Activated B cell treated with CpG ODN at 0.5 μM for 24 hours (primary cell): Measurements from ENCODE around the gene DPY19L1. TPM values are rescaled to one million over a fixed set of nuclear protein-coding genes. Genes with fewer than 3 reads are reported as not detected.
"Not testable (repeated sequence)": the region's sequence is repeated elsewhere in the genome, so short reads cannot be mapped to it uniquely, and the experiment has no call there.

ENCODE experiments used
- ATAC-seq: fragments of 200-7000 bp; cut with Tn5 transposase; one replicate; pipeline ENCODE4 v1.10.0; 2021; ENCODE audit warnings: low read depth, mild to moderate bottlenecking, moderate library complexity
- CTCF ChIA-PET: fragments of 350-600 bp; sonication (Branson Sonifier 250); formaldehyde crosslinking; loops from one replicate; lab custom pipeline; 2021; ENCODE audit warnings: antibody characterized with exemption; lab: Charles Lee
- POLR2A ChIA-PET: fragments of 350-600 bp; sonication (Branson Sonifier 250); formaldehyde crosslinking; loops from one replicate; lab custom pipeline; 2021; ENCODE audit warnings: antibody characterized with exemption; lab: Charles Lee
- DNase-seq: peaks from one replicate; pipeline ENCODE4 v3.0.0; 2022
- H3K27ac Mint-ChIP-seq: one replicate; pipeline ENCODE4 v1.8.0; 2020; ENCODE audit warnings: mixed read lengths
- H3K27me3 Mint-ChIP-seq: one replicate; pipeline ENCODE4 v1.8.0; 2021; ENCODE audit warnings: mixed read lengths
- H3K36me3 Mint-ChIP-seq: one replicate; pipeline ENCODE4 v1.8.0; 2021; ENCODE audit warnings: low read depth, mixed read lengths
- H3K4me1 Mint-ChIP-seq: one replicate; pipeline ENCODE4 v1.8.0; 2021; ENCODE audit warnings: mixed read lengths
- H3K4me3 Mint-ChIP-seq: one replicate; pipeline ENCODE4 v1.8.0; 2020; ENCODE audit warnings: mild to moderate bottlenecking, mixed read lengths
- H3K9me3 Mint-ChIP-seq: one replicate; pipeline ENCODE4 v1.8.0; 2020; ENCODE audit warnings: mixed read lengths
- CTCF ChIP-seq: fragments of 200-600 bp; IDR thresholded peaks from one replicate; pipeline ENCODE4 v1.8.0; 2022; ENCODE audit warnings: antibody characterized with exemption, mild to moderate bottlenecking
- intact Hi-C: fragments of 100-400 bp; cut with micrococcal nuclease; formaldehyde crosslinking; loops from one replicate; pipeline ENCODE4 v1.15.1; 2024
- total RNA-seq: library from RNA; stranded (reverse); gene quantifications from 2 replicates; pipeline ENCODE4 v1.2.3, GENCODE V29; 2022

Gene DPY19L1
- total RNA-seq, 1 donor from 2014 or later = 10.0 TPM

- Mint-ChIP-seq H3K4me3 (no peak overlapping the region), H3K36me3 (peaks cover 7% of the 10 kb centered on the region), H3K27me3 (no peaks in the 10 kb centered on the region), H3K4me1 (no peaks in the 10 kb centered on the region), H3K27ac (no peak overlapping the region), H3K9me3 (no peaks in the 10 kb centered on the region)
- no peak for TF ChIP-seq CTCF
- CTCF ChIA-PET = no interaction called here
- POLR2A ChIA-PET = no interaction called here
- ATAC-seq (no peak), DNase-seq (no peak)
- intact Hi-C loops = no loop called here
Measured at GRCh38 chr7:34952822-34953221, 84.5 kb downstream of the DPY19L1 start.

DNA sequence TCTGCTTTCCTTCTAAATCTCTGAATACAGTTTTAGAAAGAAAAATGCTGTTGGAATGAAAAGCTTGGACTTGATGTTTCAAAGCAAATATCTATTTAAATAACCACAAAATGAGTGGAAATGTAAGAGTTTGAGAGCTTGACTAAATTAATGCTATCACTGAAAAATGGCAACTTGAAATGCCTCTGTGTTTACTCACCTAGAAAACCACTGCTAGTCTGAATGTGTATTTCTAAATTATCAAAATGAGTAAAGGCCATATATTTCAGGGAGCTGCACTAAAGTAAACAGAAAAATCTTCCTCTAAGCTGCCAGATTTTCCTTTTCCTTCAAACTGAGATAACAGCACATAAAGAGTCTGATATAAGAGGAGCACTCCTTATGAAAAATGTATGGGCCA lies 87.9 kb downstream of the DPY19L1 start:
- CTCF ChIA-PET = no interaction called here
- POLR2A ChIA-PET = no interaction called here
- no peak for TF ChIP-seq CTCF
- intact Hi-C loops = no loop called here
- ATAC-seq (no peak), DNase-seq (no peak)
- no peak overlapping the region for H3K27ac Mint-ChIP-seq
- peaks cover 12% of the 10 kb centered on the region for H3K36me3 Mint-ChIP-seq
- no peaks in the 10 kb centered on the region for H3K4me1 Mint-ChIP-seq
- no peaks in the 10 kb centered on the region for H3K27me3 Mint-ChIP-seq
- no peak overlapping the region for H3K4me3 Mint-ChIP-seq
- no peaks in the 10 kb centered on the region for H3K9me3 Mint-ChIP-seq

- DNase-seq, H3K4me1 Mint-ChIP-seq, H3K9me3 Mint-ChIP-seq, intact Hi-C loops, ATAC-seq, H3K27me3 Mint-ChIP-seq, POLR2A ChIA-PET, CTCF ChIA-PET, H3K27ac Mint-ChIP-seq, H3K4me3 Mint-ChIP-seq: not testable (repeated sequence)
- peaks cover 13% of the 10 kb centered on the region for H3K36me3 Mint-ChIP-seq
Measured at GRCh38 chr7:34947427-34947826, 89.9 kb downstream of the DPY19L1 start.

DNA sequence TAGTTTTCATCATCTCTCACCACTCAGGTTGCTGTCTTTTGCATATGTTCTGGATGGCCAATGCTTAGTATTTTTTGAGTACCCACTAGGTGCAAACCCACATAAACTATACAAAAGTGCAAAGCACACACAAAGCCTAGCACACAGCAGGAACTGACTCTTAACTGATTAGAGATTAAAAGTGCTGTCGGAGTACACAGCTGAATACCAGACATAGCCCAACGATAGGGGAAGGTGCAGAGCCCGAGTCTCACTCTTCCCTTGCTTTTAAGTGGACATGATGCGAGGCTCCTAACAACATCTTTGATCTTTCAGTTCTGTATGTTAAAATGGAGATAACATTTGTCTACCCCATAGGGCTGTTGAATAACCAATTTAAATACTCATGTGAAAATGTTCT lies 90.8 kb downstream of the DPY19L1 start:
- H3K4me3 Mint-ChIP-seq = no peak overlapping the region
- H3K27ac Mint-ChIP-seq = no peak overlapping the region
- ChIA-PET CTCF (no interaction called here), POLR2A (no interaction called here)
- no peak for ATAC-seq
- H3K9me3 Mint-ChIP-seq = no peaks in the 10 kb centered on the region
- TF ChIP-seq CTCF = no peak
- no peaks in the 10 kb centered on the region for H3K27me3 Mint-ChIP-seq
- peaks cover 13% of the 10 kb centered on the region for H3K36me3 Mint-ChIP-seq
- intact Hi-C loops = no loop called here
- no peak for DNase-seq
- H3K4me1 Mint-ChIP-seq = no peaks in the 10 kb centered on the region

DNA sequence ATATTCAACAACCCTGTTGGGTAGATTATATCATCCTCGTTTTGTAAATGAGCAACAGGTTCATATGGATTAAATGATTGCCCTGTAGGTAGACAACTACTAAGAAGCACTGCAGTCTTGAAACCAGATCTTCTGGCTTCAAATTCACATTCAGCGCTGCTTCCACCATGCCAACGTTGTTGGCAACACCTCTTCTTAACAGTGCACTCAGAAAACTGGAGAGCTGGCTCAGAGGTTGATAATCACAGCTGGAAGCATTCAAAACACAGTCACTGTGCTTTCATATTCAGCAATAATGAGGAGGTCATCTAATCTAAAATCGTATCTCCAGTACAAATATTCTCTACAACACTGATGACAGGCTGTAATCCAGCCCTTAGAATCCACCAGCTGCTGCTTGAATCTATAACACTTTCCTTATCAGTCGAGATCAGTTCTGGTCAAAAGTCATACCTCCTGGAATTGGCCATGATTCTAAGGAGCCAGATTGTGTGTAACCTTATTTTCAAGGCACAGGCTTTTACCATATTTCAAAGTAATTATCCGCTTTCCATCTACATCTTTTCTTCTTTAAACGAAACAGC lies 91.3 kb downstream of the DPY19L1 start:
- intact Hi-C loops, H3K27ac Mint-ChIP-seq: not testable (repeated sequence)

GRCh38 chr7:34939175-34939574 lies 98.1 kb downstream of the DPY19L1 start:
- no peak overlapping the region for H3K27ac Mint-ChIP-seq
- H3K4me1 Mint-ChIP-seq = no peaks in the 10 kb centered on the region
- peaks cover 14% of the 10 kb centered on the region for H3K36me3 Mint-ChIP-seq
- intact Hi-C loops = no loop called here
- ATAC-seq (no peak), DNase-seq (no peak)
- no peaks in the 10 kb centered on the region for H3K27me3 Mint-ChIP-seq
- CTCF ChIA-PET = no interaction called here
- no peaks in the 10 kb centered on the region for H3K9me3 Mint-ChIP-seq
- no peak overlapping the region for H3K4me3 Mint-ChIP-seq
- POLR2A ChIA-PET = no interaction called here
- TF ChIP-seq CTCF = no peak

More for the DNA sequence above, 91.3 kb downstream of the DPY19L1 start:
- peaks cover 13% of the 10 kb centered on the region for H3K36me3 Mint-ChIP-seq
- POLR2A ChIA-PET, H3K9me3 Mint-ChIP-seq, H3K27me3 Mint-ChIP-seq, DNase-seq, H3K4me1 Mint-ChIP-seq, CTCF ChIA-PET, H3K4me3 Mint-ChIP-seq, ATAC-seq: not testable (repeated sequence)

DNA sequence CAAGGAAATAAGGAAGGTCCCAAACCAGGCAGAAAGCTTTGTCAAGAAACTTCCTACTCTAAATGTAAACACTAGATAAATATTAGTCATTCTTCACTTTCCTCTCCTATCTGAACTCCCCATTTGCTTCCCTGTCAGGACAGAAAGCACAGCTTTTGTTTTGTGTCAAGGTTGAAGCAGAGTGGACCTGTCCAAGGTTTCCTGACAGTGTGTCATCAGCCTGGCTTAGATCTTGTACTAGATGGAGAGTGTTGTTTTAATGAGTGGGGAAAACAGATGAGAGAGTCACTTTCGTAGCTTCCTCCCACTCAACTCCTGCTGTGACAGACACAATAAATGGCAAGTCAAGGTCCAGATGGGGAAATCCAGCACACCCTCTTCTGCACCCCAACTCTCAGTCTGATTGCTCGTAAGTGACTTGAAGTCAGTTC lies 101.5 kb downstream of the DPY19L1 start:
- H3K27me3 Mint-ChIP-seq, H3K4me3 Mint-ChIP-seq, CTCF ChIA-PET, DNase-seq, H3K9me3 Mint-ChIP-seq, POLR2A ChIA-PET, intact Hi-C loops, H3K4me1 Mint-ChIP-seq, ATAC-seq, H3K27ac Mint-ChIP-seq: not testable (repeated sequence)
- H3K36me3 Mint-ChIP-seq = peaks cover 14% of the 10 kb centered on the region
